Suppressor macrophage (primary cell): ENCODE measurements around the gene ARMS2.

Source experiments
- DNase-seq, 4 experiments: peaks; one replicate each; pipeline ENCODE4 v3.0.0-alpha.2; 2020 to 2022

Gene ARMS2

GRCh38 chr10:122494833-122495232 is 40.4 kb downstream of the ARMS2 start:
- DNase-seq: peak in 3 of 4 experiments; percentile 18 to 41 (median 25)

DNA sequence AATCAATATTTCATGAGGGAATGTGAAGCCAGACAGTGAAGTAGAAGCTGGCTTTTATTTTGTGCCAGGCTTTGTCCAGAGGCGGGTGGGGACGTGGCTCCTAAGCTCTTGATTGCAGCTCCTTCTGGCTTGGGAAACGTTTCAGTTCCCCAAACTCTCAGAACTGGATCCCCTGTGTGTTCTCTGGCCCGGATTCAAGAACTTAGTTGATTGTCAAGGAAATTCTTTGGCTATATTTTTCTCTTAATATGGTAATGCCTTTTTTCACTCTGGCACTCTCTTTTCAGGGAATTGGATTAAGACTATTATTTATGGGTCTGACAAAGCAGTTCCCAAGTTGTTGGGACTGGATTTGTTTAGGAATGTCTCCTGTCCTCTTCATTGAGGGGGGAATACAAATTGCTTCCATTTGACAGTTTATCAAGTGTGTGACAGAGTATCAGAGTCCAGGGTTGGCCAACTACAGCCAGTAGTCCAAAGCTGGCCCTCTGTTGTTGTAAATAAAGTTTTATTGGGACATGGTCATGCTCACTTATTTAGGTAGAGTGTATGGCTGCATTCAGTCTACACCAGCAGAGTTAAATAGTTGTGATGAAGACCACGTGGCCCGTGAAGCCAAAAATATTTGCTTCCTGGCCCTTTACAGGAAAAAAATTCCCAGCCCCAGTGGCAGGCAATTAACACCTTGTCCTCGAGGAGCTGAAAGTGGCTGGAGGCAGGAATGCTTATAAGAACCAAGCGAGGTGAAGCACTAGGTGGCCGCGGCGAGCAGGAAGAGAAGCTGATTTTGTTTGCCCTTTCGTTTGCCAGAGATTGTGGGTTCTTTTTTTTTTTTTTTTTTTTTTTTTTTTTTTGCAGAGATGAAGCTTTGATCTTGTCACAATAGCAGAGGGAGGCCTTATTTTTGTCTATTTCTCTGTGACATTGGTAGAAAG is 41.2 kb downstream of the ARMS2 start:
- DNase-seq: peak; percentile 32 to 68 (median 60)

GRCh38 chr10:122497241-122497640 is 42.8 kb downstream of the ARMS2 start:
- DNase-seq: no peak

GRCh38 chr10:122498521-122498920 is 44.1 kb downstream of the ARMS2 start:
- no peak for DNase-seq

DNA sequence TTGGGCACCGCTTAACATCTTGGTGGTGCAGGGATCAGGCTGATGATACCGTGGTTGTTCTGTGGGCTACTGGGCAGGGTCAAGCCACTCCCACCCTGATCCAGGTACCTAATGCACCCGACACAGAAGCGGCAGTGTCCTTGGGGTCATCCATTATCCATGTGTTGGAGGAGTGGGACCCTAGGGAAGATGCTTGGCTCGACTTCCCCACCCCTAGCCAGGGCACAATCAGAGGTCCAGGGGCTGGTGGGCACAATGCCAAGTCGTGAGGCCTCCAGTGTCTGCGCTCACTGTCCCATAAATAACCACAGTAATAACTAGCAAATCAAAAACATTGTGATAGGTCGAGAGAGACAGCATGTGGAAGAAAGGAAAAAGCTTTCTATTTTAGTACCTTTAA is 44.6 kb downstream of the ARMS2 start:
- DNase-seq: no peak

DNA sequence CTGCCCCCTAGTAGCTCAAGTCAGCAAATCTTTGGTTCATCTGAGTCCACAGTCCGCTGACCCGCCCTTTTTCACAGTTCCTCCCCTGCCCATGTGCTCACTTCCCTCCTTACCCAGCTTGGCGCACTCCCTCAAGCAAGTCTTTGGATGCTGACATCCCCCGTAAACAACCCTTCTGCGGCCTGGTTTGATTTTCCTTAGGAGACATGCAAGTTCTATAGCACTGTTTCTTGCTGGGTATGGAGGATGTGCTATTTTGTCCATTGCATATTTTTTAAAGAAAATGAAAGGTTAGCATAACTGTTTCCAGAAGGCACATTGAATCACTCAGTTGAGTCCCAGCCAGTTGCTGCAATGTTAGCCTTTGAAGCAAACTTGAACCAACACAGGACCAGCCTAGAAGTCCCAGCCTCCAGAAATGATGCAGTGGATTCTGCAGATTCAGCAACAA is 45.1 kb downstream of the ARMS2 start:
- peak; percentile 48 to 70 (median 56) for DNase-seq

GRCh38 chr10:122500194-122500593 is 45.7 kb downstream of the ARMS2 start:
- no peak for DNase-seq

GRCh38 chr10:122500726-122501125 is 46.3 kb downstream of the ARMS2 start:
- no peak for DNase-seq

GRCh38 chr10:122503012-122503411 is 48.6 kb downstream of the ARMS2 start:
- no peak for DNase-seq

DNA sequence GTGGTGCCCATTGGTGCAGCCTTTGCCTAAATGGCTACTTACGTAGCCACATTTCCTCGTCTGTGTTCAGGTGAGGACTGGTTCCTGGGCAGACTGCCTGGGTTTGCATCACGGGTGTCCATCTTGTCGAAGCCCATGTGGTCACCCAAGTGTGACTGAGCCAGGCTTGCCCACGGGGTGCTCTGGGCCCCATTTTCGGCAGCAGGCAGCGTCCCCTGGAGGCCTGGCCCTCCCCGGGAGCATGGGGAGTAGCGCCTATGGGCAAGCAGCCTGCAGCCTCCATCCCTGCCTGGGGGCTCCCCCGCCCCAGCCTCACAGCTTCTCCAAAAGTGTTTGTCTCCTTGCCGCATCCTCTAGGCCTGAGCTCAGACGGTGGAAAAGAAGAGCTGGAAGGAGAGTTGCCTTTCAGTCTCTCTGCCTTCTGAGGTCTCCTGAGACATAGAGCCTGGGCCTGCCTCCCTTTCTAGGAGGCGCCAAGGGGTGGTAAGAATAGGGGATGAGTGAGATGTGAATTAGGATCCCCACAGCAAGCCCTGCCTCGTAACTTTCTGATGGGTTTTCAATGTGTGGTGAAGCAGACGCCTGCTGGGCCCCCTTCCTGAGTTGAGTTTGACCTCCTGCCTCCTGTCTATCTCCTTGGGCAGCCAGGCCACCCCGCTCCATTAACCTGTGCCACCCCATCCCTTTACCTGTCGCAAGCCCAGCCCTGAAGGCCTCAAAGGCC is 49.6 kb downstream of the ARMS2 start:
- DNase-seq: no peak

- DNase-seq: no peak
These were observed 50.1 kb downstream of the ARMS2 start for GRCh38 chr10:122504610-122504950.

- DNase-seq: no peak
These were observed 50.6 kb downstream of the ARMS2 start for GRCh38 chr10:122505011-122505410.

DNA sequence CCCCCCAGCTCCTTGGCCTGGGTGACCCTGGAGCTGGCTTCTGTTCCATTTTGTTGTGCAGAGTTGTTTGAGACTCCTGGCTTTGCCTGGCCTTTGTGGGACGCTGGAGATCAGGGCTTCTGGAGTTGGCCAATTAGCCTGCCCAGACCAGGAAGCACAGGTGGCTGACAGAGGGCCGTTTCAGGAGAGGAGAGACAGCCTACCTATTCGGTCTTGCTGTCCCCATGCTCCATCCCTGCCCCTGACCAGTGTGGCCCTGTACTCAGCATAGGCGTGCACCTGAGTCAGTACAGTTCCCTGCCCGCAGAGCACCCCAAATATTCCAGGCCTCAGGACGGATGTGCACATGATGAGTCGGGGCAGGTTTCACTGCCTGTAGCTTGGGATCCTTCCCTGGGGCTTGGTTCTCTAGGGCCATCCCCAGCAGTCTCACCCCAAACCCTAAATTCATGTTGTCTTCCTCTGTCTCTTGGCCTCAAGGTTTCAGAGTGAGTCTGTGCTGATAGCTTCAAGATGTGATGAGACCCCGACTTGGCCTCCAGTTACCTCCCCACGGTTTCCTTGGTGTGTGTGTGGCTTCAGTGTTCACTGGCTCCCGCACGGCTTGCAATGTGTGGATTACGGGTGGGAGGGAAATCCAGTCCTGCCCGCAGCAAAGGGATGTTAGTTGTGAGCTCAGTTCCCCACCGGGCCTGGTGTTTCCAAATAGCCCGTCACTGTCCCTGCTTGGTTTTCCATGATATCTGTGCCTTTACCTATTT is 51.6 kb downstream of the ARMS2 start:
- no peak for DNase-seq
